Neural progenitor cell (in vitro differentiated cells): ENCODE data around the gene UQCR11. TPM values are rescaled to one million over a fixed set of nuclear protein-coding genes. Genes with fewer than 3 reads are reported as not detected.

Experiments
- DNase-seq: peaks from one replicate; pipeline ENCODE4 v3.0.0-alpha.2; 2016; ENCODE audit warnings: low spot score
- H2AFZ ChIP-seq: fragments of 200-600 bp; sonication (generic); replicated peaks from 2 replicates; pipeline ENCODE4 v1.6.1; 2016; ENCODE audit warnings: antibody characterized with exemption
- H3F3A ChIP-seq: fragments of 200-600 bp; sonication (generic); 2 replicates; pipeline ENCODE4 v1.6.1; 2016; ENCODE audit warnings: antibody characterized with exemption, low read depth
- H3K27ac ChIP-seq: fragments of 200-600 bp; sonication (generic); 2 replicates; pipeline ENCODE4 v1.5.1; 2016; ENCODE audit warnings: mild to moderate bottlenecking
- H3K27me3 ChIP-seq: fragments of 200-600 bp; sonication (generic); 2 replicates; pipeline ENCODE4 v1.6.1; 2016; ENCODE audit warnings: mild to moderate bottlenecking, moderate library complexity
- H3K36me3 ChIP-seq: fragments of 200-600 bp; sonication (generic); 2 replicates; pipeline ENCODE4 v1.5.1; 2016
- H3K4me1 ChIP-seq: fragments of 200-600 bp; sonication (generic); 2 replicates; pipeline ENCODE4 v1.6.1; 2016; ENCODE audit warnings: mixed run types
- H3K4me2 ChIP-seq: fragments of 200-600 bp; sonication (generic); 2 replicates; pipeline ENCODE4 v1.6.1; 2016
- H3K4me3 ChIP-seq: fragments of 200-600 bp; sonication (generic); 2 replicates; pipeline ENCODE4 v1.5.1; 2016
- H3K79me2 ChIP-seq: fragments of 200-600 bp; sonication (generic); 2 replicates; pipeline ENCODE4 v1.6.1; 2016; ENCODE audit warnings: low read depth
- H3K9ac ChIP-seq: fragments of 200-600 bp; sonication (generic); 2 replicates; pipeline ENCODE4 v1.6.1; 2016
- H3K9me3 ChIP-seq: fragments of 200-600 bp; sonication (generic); 2 replicates; pipeline ENCODE4 v1.5.1; 2016; ENCODE audit warnings: low read depth
- H4K20me1 ChIP-seq: fragments of 200-600 bp; sonication (generic); 2 replicates; pipeline ENCODE4 v1.6.1; 2016; ENCODE audit warnings: low read depth
- H3K27ac Mint-ChIP-seq: 3 replicates; pipeline ENCODE4 v1.8.0; 2021; ENCODE audit warnings: mixed read lengths
- H3K27me3 Mint-ChIP-seq: 2 replicates; pipeline ENCODE4 v1.8.0; 2022; ENCODE audit warnings: low read depth, mild to moderate bottlenecking, inconsistent platforms, moderate library complexity, mixed read lengths; ENCODE audit not compliant: insufficient read depth
- H3K36me3 Mint-ChIP-seq: 3 replicates; pipeline ENCODE4 v1.8.0; 2021; ENCODE audit warnings: mixed read lengths
- H3K4me1 Mint-ChIP-seq: 3 replicates; pipeline ENCODE4 v1.8.0; 2021; ENCODE audit warnings: mixed read lengths
- H3K4me3 Mint-ChIP-seq: 3 replicates; pipeline ENCODE4 v1.8.0; 2021; ENCODE audit warnings: mild to moderate bottlenecking, moderate library complexity, mixed read lengths
- H3K9me3 Mint-ChIP-seq: 3 replicates; pipeline ENCODE4 v1.8.0; 2020; ENCODE audit warnings: mixed read lengths
- CTCF ChIP-seq: fragments of 200-600 bp; sonication (generic); IDR thresholded peaks from 2 replicates; pipeline ENCODE4 v1.5.1; 2017; ENCODE audit warnings: antibody characterized with exemption, mild to moderate bottlenecking
- EZH2 ChIP-seq: fragments of 200-600 bp; sonication (generic); IDR thresholded peaks from 2 replicates; pipeline ENCODE4 v1.6.1; 2017; ENCODE audit warnings: antibody characterized with exemption, mild to moderate bottlenecking, moderate library complexity
- EZH2phosphoT487 ChIP-seq: fragments of 200-600 bp; sonication (generic); IDR thresholded peaks from 2 replicates; pipeline ENCODE4 v1.6.1; 2017; ENCODE audit warnings: antibody characterized with exemption
- total RNA-seq: library from RNA; depleted of rRNA; stranded (reverse); fragments of >200 nt; gene quantifications from 2 replicates; pipeline ENCODE4 v1.2.3, GENCODE V29; 2015; ENCODE audit warnings: low replicate concordance

UQCR11 gene
- total RNA-seq, 1 donor from 2014 or later, result 37.4 TPM

GRCh38 chr19:1577090-1577928, 28.0 kb downstream of the UQCR11 start:
- no peaks in the 10 kb centered on the region for H3K9me3 ChIP-seq
- H3K27me3 ChIP-seq, result no peaks in the 10 kb centered on the region
- peaks cover 7% of the 10 kb centered on the region for H3F3A ChIP-seq
- Mint-ChIP-seq H3K4me1 (no peaks in the 10 kb centered on the region), H3K36me3 (peaks cover 14% of the 10 kb centered on the region), H3K27ac (no peak overlapping the region), H3K4me3 (no peak overlapping the region), H3K27me3 (no peaks in the 10 kb centered on the region), H3K9me3 (no peaks in the 10 kb centered on the region)
- H2AFZ ChIP-seq, result no peak overlapping the region
- no peak overlapping the region for H3K27ac ChIP-seq
- no peak for DNase-seq
- TF ChIP-seq EZH2phosphoT487 (no peak), EZH2 (no peak), CTCF (no peak)
- no peaks in the 10 kb centered on the region for H3K79me2 ChIP-seq
- H3K36me3 ChIP-seq, result no peaks in the 10 kb centered on the region
- no peak overlapping the region for H3K4me2 ChIP-seq
- H3K4me3 ChIP-seq, result no peak overlapping the region
- H3K4me1 ChIP-seq, result no peaks in the 10 kb centered on the region
- peaks cover 19% of the 10 kb centered on the region for H4K20me1 ChIP-seq
- no peak overlapping the region for H3K9ac ChIP-seq

- peaks cover 14% of the 10 kb centered on the region for H3K36me3 Mint-ChIP-seq
- H3K4me1 ChIP-seq, result no peaks in the 10 kb centered on the region
- peaks cover 14% of the 10 kb centered on the region for H4K20me1 ChIP-seq
- H3K27ac Mint-ChIP-seq, result no peak overlapping the region
- no peak overlapping the region for H3K4me3 ChIP-seq
- no peak overlapping the region for H3K9ac ChIP-seq
- H3F3A ChIP-seq, result peaks cover 7% of the 10 kb centered on the region
- H3K4me2 ChIP-seq, result no peak overlapping the region
- H3K4me3 Mint-ChIP-seq, result no peak overlapping the region
- TF ChIP-seq CTCF (no peak), EZH2 (no peak), EZH2phosphoT487 (no peak)
- H3K9me3 ChIP-seq, result no peaks in the 10 kb centered on the region
- peaks cover under 1% of the 10 kb centered on the region for H3K9me3 Mint-ChIP-seq
- H2AFZ ChIP-seq, result no peak overlapping the region
- no peak overlapping the region for H3K27ac ChIP-seq
- H3K27me3 Mint-ChIP-seq, result peaks cover 4% of the 10 kb centered on the region
- H3K27me3 ChIP-seq, result no peaks in the 10 kb centered on the region
- H3K79me2 ChIP-seq, result no peaks in the 10 kb centered on the region
- no peaks in the 10 kb centered on the region for H3K4me1 Mint-ChIP-seq
- DNase-seq, result no peak
- no peaks in the 10 kb centered on the region for H3K36me3 ChIP-seq
These were observed 28.8 kb downstream of the UQCR11 start for GRCh38 chr19:1576242-1577089.

GRCh38 chr19:1575323-1576241, 29.7 kb downstream of the UQCR11 start:
- DNase-seq, result no peak
- no peak overlapping the region for H3K4me3 ChIP-seq
- no peaks in the 10 kb centered on the region for H3K9me3 ChIP-seq
- no peaks in the 10 kb centered on the region for H3K79me2 ChIP-seq
- H2AFZ ChIP-seq, result no peak overlapping the region
- H3K9ac ChIP-seq, result no peak overlapping the region
- no peak overlapping the region for H3K27ac ChIP-seq
- H3F3A ChIP-seq, result peaks cover 7% of the 10 kb centered on the region
- no peak overlapping the region for H3K4me3 Mint-ChIP-seq
- H3K27me3 ChIP-seq, result peaks cover under 1% of the 10 kb centered on the region
- peaks cover 4% of the 10 kb centered on the region for H3K27me3 Mint-ChIP-seq
- H3K27ac Mint-ChIP-seq, result no peak overlapping the region
- H4K20me1 ChIP-seq, result peaks cover 13% of the 10 kb centered on the region
- peaks cover 3% of the 10 kb centered on the region for H3K9me3 Mint-ChIP-seq
- no peak overlapping the region for H3K4me2 ChIP-seq
- TF ChIP-seq EZH2phosphoT487 (no peak), EZH2 (no peak), CTCF (no peak)
- H3K4me1 Mint-ChIP-seq, result no peaks in the 10 kb centered on the region
- H3K36me3 ChIP-seq, result no peaks in the 10 kb centered on the region
- H3K4me1 ChIP-seq, result no peaks in the 10 kb centered on the region
- H3K36me3 Mint-ChIP-seq, result peaks cover 12% of the 10 kb centered on the region
